Activated naive CD4-positive, alpha-beta T cell treated with anti-CD3 and anti-CD28 coated beads, Interleukin-2, amount 50 U/mL, for 16 hours (primary cell): ENCODE measurements around the gene CCL25.
"Not testable (repeated sequence)": the region's sequence is repeated elsewhere in the genome, so short reads cannot be mapped to it uniquely, and the experiment has no call there.

Experiments
- DNase-seq: peaks from one replicate; pipeline ENCODE4 v3.0.0-alpha.2; 2020

The CCL25 gene, protein sequence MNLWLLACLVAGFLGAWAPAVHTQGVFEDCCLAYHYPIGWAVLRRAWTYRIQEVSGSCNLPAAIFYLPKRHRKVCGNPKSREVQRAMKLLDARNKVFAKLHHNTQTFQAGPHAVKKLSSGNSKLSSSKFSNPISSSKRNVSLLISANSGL

DNA sequence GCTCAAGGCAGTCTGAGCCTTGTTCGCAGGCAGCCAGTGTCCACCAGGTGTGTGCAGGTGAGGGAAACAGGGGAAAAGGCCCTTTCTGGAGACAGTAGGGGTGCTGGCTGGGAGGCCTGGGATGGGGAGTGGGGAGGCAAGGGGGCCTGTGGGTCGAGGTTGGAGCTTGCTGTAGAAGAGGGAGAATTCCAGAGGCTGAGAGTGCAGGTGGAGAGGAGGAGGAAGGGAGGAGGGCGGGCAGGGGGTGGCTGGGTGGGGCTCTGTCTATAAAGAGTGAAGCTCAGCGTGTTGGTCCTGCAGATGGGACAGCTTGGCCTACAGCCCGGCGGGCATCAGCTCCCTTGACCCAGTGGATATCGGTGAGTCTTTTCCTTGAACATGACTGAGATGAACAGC lies at the start of gene CCL25:
Gene CCL25, plus strand, starts transcription at position 297 of the 396 bp plus-strand sequence. CDS start 290 bp downstream, outside the sequence.
- no peak for DNase-seq

DNA sequence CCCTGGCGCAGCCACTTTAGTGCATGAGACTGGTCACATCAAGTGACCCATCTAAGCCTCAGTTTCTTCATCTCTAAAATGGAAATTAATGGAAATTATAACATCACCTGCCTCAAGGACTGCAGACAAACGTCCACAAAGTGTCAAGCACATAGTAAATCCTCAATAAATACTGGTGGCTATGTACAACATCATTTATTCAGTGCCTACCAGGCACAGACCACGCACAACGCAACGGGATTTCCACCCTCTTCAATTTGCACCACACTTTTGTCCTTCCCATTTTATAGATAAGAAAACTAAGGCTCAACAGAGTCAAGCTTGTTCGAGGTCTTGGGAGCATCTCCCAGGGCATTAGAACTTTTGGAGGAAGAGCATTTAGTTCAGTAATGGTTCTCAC lies 48.6 kb upstream of the CCL25 start:
- DNase-seq, result no peak

DNA sequence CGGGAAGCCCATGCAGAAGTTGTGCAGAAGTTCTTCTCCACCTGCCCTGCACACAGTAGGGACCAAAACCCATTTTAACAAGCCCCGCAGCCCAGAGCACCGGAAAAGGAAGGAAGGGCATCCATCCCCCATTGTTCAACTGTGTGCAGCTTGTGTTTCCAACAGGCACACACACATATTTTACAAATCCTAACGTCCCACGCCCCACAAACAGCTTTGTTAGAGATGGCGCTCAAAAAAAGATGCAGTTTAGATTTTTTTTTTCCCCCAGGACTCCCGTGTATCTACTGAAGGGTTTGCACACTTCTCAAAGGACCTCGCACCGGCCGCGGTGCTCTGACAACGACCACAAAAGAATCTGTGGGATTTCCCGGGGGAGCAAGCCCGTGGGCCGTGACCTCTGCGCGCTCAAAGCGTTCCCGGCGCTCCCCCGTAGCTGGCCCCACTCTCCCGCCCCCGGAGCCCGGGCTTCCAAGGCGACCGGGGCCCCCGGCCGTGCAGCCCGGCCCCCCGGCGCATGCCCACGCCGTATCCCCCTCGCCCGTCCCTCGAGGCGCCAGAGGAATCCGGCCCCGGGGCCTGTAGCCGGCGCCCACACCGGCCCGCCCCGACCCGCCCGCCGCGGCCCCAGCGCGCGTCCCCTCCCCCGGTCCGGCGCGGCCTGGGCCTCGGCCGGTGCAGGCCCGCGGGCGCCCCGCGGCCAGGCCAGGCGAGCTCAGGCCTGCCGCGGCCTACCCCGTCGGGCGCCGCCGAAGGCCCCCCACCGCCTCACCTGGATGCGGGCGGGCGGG lies 47.6 kb upstream of the CCL25 start:
- peak; percentile 29 for DNase-seq

DNA sequence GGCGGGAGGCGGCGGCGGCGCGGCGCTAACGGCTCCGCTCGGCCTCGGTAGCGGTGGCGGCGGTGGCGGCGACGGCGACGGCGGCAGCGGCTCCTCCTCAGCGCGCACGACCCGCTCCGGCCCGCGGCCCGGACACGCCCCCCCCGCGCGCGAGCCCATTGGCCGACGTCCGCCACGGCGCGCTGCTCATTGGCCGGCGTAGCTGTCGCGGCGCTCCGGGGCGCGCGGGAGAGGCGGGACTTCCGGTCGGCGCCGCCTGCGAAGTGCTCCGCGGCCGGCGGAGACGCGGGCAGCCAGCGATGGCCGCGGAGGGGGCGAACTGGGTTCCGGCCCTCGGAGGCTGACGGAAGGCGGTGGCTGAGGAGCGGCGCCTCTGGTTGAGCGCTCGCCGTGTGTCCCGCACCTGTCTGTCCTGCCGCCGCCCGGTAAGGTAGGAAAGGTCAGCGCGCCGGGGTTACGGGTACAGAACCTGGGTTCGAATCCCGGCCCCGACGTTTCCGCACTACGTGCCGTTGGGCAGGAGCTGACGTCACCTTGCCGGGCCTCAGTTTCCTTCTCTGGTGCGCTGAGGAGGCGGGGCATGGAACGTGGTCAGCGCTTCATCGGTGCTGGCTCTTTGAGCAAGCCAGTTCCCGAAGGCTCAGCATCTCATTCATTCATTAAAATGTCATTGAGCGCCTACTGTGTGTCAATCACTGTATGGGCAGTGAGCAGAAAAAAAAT lies 46.9 kb upstream of the CCL25 start, which contains the start of gene ELAVL1:
Gene ELAVL1, minus strand, starts transcription at position 108 of the 723 bp plus-strand sequence. CDS start 13,826 bp downstream, outside the sequence.
- DNase-seq, result peak; percentile 93

DNA sequence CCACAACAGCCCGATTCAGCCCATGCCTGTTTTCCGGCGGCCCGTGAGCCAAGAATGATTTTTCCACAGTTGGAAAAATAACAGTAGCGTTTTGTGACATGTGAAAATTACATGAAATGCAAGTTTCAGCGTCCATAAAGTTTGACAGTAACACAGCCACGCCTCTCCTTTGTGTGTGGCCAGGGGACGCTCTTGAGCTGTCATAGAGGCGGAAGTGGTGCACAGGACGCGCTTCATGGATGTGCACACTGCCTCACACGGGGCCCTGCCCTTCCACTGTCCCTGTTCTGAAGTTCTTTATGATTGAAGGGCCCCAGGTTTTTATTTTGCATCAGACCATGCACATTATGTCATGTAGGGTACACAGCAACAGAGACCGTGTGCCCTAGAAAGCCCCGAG lies 34.8 kb upstream of the CCL25 start:
- peak; percentile 49 for DNase-seq

DNA sequence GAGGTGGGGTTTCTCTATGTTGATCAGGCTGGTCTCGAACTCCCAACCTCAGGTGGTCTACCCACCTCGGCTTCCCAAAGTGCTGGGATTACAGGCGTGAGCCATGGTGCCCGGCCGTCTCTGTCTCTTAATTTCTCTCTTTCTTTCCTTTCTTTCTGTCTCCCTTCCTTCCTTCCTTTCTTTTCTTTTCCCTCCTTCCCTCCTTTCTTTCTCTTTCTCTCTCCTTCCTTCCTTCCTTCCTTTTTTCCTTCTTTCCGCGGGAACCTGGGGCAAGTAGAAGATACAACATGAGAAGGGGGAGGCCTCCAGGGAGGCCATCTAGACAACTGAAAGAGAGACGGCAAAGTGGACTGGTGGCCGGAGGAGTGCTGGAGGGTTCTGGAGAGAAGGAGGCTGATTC lies 31.9 kb upstream of the CCL25 start:
- no peak for DNase-seq

DNA sequence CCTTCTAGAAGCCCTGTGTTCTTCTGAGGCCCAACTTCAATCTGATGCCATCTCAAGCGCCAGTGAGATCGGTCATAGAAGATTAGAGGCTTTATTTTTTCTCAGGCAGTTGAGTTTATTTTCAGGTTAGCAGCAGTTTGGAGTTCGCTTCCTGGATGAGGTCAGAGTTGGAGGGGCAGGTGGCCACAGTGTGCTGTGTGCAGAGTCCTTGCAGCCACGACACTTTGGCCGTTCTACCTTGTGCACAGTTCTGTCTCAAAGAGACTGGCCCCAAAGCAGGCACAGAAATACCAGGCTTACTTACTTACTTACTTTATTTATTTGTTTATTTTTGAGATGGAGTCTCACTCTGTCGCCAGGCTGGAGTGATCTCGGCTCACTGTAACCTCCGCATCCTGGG lies 31.2 kb upstream of the CCL25 start:
- no peak for DNase-seq

DNA sequence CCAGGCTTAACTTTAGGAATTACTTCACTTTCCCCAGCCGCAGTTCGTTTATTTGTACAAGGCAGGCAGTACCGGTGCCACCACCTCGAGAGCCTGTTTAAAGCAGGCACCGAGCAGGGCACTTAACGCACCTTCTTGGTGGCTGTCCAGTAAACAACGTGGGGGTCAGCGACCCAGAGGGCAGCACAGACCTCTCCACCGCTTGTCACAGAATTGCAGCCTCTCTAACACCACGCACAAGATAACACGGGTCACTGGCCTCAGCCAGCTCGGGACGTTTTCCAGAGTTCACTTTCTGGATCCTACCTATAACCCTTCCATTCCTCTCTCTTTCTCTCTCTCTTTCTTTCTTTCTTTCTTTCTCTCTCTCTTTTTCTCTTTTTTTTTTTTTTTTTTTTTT lies 30.3 kb upstream of the CCL25 start:
- no peak for DNase-seq

DNA sequence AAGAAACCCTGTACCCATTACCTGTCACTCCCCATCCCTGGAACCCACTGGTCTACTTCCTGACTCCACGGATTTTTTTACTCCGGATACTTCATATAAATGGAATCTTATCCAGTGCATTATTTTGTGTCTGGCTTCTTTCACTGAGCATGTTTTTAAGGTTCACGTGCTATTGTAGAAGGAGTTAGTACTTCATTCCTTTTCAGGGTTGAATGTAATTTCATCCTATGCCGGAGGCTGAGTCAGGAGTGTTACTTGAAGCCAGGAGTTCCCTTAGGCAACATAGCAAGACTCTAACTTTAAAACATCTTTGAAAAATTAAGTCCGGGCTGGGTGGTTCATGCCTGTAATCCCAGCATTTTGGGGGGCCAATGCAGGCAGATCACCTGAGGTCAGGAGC lies 29.2 kb upstream of the CCL25 start:
- no peak for DNase-seq

DNA sequence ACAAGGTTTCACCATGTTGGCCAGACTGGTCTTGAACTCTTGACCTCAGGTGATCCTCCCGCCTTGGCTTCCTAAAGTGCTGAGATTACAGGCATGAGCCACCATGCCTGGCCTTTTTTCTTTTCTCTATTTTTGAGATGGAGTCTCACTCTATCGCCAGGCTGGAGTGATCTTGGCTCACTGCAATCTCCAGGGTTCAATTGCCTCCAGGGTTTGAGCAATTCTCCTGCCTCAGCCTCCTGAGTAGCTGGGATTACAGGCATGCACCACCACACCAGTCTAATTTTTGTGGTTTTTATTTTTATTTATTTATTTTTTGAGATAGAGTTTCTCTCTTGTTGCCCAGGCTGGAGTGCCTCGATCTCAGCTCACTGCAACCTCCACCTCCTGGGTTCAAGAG lies 28.3 kb upstream of the CCL25 start:
- not testable (repeated sequence) for DNase-seq

DNA sequence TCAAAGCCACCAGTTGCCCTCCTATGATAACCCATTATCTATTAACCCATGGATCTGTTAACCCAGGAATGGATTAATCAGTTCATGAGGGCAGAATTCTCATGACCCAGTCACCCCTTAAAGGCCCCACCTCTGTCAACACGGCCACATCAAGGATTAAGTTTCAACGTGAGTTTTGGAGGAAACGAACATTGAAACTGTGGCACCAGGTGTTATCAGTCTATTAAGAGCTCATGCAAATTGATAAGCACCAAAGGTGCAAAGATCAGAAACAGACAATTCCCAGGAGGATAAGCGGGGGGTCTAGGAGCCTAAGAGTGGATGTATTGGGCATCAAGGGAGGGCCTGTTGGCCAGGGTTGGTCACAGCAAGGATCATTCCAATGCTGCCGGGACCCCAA lies 27.2 kb upstream of the CCL25 start:
- no peak for DNase-seq

DNA sequence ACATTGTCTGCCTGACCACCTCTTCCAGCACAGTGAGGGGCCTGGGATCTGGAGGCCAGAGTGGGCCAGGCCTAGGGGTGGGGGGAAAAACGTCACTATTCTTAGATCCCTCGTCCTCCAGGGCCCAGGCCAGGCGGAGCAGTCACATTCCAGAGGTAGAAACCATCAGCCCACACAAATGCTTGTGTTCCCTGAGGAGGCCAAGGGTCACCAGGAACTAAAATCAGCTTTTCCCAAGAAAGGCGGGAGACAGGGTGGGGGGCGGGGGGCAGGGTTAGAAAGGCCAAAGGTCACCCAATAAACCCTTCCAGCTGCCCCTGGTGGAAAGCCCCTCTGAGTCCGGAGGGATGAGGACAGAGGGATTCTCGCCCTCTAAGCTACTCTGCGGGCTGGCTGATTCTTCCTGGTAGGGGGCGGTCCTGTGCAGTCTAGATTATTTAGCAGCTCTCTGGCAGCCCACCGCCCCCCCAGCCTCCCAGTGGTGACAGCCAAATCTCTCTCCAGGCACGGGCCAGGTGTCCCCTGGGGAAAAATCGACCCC lies 23.5 kb upstream of the CCL25 start:
- no peak for DNase-seq

DNA sequence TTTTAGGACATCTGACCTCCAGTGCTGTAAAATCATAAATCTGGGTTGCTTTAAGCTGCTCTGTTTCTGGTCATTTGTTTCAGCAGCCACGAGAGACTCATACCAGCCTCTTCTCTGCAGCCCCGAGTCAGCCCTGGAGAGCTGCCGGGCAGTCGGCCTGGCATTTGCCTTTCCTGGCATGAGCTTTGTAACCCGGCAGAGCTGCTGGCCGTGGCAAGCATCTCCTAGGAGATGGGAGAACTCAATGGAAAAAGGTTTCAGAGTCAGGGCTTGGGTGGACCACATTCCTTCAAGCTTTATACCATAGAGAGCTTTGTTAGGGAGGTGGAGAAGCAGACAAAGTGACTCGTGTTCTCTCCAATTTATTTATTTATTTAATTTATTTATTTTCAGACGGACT lies 21.6 kb upstream of the CCL25 start:
- DNase-seq, result no peak

DNA sequence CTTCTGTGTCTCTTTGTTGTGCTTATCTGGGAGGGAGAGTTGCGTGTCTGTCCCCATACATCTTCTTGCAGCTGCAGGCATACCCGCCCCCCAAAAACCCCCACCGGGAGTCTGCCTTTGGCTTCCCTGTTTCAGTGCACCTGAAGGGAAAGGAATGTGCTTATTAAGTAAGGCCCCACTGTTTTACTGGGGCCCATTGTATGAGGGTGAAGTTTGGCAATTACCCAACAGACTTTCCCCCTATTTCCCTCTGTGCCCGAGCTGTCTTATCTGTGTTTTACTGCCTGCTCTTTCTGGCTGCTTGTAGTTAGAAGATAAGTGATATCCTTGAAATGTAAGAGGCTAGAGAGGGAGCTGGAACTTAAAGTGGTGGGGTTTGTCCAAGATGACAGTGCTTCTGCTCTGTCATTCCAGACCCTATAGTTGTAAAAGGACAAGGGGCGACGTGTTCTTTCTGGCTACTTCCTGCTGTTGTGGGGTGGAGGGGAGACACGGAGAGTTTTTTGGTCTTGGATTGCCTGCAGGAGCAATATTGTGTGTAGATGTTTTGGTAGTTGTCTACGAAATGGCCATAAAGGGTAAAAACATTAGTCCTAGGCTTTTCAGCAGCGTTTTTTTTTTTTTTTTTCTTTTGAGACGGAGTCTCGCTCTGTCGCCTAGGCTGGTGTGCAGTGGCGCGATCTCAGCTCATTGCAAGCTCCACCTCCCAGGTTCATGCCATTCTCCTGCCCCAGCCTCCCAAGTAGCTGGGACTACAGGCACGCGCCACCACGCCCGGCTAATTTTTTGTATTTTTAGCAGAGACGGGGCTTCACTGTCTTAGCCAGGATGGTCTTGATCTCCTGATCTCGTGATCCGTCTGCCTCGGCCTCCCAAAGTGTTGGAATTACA lies 19.0 kb upstream of the CCL25 start:
- not testable (repeated sequence) for DNase-seq

DNA sequence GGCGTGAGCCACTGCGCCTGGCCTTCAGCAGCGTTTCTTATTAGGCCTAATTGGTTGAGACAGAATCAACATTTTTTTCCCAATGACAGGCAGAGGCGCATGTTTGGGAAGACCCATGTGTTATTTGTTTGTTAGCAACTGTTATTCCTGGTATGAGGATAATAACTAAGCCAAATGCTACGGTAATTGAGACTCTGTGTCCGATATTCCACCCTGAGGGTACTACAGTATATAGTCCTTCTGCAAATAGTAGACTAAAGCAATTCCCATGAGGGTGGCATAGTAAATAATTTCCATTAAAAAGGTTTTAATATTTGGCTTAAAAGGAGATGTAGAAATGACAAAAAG lies 18.4 kb upstream of the CCL25 start:
- no peak for DNase-seq

DNA sequence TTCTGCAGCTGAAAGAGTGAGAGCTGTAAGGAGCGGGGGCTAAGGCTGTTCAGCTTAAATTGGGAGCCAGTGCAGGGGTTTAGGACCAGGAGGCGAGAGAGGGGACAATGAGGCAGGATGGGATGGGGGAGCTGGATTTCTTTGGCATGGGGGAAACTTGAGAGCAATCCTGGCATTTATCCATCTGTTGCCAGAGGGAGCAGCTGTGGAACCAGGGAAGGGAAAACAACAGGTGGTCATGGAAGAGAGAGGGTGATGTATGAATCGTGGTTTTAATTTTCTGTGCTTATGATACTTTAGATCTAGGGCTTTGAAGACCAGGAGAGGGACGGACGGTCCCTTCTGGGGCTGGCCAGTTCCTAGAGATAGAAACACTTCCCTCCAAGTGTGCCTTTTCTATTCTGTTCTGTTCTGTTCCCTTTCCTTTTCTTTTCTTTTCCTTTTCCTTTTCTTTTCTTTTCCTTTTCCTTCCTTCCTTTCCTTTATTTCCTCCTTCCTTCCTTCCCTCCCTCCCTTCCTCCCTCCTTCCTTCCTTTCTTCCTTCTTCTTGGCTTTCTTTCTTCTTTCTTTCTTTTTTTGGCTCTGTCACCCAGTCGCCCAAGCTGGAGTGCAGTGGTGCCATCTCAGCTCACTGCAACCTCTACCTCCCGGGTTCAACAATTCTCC lies 16.0 kb upstream of the CCL25 start:
- DNase-seq, result no peak

DNA sequence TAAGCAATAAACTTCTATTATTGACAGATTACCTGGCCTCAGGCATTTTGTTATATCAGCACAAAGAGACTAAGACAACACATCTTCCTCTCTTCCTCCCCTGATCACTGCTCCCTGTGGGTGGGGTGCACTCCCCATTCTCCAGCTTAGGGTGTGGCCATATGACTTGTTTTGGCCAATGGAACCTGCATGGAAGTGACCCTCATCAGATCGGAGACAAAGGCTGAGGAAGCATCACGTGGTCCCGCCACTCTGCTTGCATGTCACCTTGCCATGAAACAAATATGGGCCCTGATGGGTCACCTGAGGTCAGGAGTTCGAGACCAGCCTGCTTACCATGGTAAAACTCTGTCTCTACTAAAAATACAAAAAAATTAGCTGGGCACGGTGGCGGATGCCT lies 13.7 kb upstream of the CCL25 start:
- no peak for DNase-seq

DNA sequence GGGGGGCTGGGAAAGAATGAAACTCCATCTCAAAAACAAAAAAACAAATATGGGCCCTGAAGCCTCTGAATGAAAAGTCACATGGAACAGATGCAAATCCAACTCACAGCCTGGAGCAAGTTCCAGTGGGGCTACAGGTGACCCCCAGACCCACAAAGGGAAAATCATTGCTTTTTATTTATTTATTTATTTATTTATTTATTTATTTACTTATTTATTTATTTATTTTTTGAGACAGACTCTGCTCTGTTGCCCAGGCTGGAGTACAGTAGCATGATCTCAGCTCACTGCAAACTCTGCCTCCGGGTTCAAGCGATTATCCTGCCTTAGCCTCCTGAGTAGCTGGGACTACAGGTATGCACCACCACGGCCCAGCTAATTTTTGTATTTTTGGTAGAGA lies 13.3 kb upstream of the CCL25 start:
- no peak for DNase-seq

DNA sequence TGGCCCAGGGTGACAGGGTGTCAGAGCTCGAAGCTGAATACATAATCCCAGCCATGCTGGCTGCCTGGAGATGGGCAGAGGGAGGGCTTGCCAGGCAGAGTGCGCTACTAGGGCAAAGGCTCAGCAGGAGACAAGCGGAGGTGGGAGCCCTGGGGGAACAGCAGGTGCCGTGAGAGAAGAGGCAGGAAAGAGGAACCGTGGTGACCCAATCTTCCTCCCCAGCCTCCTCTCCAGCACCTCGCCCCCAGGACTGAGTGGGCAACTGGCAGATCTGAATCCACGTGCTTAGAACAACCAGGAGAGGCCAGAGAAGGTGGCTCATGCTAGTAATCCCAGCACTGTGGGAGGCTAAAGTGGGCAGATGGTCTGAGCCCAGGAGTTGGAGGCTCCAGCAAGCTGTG lies 11.0 kb upstream of the CCL25 start:
- no peak for DNase-seq

DNA sequence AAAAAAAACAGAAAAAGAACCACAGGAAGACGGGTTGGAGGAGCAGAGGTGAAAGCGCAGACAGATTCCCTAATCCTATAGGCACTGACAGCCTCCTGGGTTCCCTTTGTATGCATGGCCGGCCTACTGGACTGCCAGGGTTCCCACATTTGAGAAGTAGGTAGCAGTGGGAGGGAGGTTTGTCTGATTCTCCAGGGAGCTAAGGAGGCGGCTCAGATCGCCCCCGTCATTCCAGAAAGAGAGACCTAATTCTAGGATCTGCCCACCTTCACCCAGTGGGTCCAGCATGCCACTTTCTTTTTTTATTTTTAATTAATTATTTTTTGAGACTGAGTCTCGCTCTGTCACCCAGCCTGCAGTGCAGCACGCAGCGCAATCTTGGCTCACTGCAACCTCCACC lies 9.7 kb upstream of the CCL25 start:
- DNase-seq, result no peak

DNA sequence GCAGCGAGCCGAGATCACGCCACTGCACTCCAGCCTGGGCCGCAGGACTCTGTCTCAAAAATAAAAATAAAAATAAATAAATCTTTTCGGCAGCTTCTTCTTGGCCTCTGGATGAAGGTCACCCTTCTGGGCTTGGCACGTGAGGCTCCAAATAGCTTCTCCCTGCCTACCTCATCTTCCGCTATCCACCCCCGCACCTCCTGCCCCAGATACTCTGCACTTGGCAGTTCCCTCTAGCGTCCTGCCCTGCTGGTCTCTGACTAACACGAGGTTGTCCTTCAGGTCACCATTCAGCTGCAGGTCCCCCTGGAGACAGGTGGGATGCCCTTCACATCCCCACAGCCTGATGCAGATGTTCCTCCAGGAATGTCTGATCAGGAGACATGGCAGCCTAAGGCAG lies 8.5 kb upstream of the CCL25 start:
- DNase-seq, result no peak

DNA sequence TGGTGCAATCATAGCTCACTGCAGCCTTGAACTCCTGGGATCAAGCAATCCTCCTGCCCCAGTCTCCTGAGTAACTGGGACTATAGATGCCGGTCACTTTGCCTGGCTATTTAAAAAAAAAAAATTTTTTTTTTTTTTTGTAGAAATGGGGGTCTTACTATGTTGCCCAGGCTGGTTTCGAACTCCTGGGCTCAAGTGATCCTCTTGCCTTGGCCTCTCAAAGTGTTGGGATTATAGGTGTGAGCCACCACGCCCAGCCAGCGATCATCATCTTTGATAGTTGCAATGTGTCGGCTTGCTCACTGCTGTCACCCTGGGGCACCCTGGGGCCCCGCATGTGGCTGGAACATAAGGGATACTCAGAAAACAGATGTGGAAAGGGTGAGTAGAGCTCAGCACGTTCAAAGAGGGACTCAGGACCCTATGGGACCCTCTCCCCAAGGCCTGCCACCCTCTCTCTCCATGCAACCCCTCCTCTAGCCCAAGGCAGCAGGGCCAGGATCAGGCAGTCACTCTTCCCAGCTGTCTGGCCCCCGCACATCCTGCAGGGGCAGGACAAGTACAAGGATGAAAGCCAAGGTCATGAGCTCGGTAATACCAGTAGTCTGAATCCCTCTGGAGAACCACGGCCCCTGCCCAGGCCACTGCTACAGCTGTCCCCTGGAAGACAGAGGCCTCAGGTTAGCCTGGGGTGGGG lies 6.5 kb upstream of the CCL25 start:
- DNase-seq, result no peak
